GM18951 (cell line): ENCODE data around the gene WHAMM.

Experiments used
- POLR2A ChIP-seq: IDR thresholded peaks from 4 replicates; pipeline ENCODE4 v1.6.1; 2011; ENCODE audit warnings: mild to moderate bottlenecking; ENCODE audit not compliant: insufficient read length, insufficient read depth; ENCODE audit errors: extremely low read depth
- in situ Hi-C: fragments of 300-500 bp; cut with MboI; formaldehyde crosslinking; loops from one replicate; pipeline ENCODE4 v1.12.0; 2022; ENCODE audit warnings: low sequenced_read_pairs, mixed read lengths, inconsistent platforms; ENCODE audit not compliant: unreplicated experiment

The WHAMM gene

DNA sequence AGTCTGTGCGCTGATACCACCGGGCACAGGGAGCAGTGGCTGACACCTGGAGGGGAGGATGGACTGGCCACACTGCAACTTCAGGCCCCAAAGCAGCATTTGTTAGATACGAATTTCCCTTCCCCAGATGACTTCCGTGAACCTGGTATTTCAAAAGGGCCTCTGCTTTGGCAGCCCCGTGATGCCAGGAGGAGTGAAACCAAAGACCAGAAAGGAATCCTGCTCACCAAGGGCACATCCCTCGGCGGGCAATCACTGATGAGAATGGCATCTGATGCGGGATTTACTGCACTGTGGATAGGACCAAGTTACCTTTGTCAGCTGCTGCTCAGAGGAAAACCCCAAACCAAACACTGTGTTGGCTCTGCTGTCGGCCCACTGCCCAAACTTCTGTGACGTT is 65.5 kb downstream of the WHAMM start:
- no peak for TF ChIP-seq POLR2A
- in situ Hi-C loops, result no loop called here

DNA sequence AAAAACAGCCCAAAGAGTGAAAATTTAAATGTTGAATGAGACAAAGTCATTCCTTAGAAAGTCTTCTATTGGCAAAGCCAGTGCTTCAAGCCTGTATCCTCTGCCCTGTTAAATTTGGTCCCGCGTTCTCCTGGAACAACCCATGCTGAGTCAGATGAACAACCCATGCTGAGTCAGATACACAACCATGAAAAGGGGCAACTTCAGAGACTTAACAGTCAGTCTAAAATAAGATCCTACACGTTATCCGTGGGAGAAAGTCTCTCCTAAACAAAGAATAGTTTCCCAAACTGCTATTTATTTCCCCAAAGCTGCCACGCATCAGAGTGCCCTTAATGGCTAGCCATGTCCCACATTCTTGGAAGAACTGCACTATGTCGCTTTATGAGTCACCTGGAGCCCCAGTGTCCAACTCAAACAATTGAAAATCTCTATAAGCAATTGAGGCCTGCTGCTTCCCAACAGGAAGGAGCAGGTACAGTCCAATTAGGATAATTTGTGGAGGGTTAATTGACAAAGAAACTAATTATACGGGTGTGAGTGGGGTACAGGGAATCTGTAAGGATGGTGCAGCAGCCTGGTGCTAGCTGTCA is 66.1 kb downstream of the WHAMM start:
- no peak for TF ChIP-seq POLR2A
- in situ Hi-C loops, result no loop called here

DNA sequence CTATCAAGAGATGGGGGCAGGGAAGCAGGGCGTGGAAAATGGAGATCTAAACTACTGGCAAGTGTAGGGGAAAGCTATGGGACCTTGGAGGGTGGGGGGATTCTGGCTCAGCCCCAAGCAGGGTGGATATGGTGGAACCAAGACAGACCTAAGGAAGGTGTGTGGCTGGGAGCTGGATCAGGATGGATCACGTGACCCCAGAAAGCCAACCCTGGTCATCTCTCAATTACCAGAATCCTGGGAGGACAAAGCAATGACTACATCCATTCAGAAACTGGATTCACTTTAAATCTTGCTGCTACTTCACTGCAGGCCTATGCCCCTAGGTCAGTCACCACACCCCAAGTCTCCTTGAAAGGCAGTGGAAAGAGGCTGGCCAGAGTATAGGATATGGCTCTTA is 68.4 kb downstream of the WHAMM start:
- TF ChIP-seq POLR2A, result no peak
- in situ Hi-C loops, result no loop called here

DNA sequence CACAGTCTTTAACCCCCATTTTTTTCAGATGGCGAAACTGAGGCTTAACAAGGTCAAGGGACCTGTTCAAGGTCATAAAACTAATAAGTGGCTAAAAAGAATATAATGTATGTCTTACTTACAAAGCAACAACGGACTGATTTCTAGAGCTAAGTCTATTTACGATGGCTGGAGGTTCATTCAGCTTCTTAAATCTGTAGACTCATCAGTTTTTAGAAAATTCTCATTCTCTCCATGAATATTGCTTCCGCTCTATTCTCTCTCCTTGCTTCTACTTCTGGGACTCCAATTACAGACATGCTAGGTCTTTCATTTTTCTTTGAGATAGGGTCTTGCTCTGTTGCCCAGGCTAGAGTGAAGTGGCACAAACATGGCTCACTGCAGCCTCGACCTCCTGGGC is 68.9 kb downstream of the WHAMM start:
- no peak for TF ChIP-seq POLR2A
- in situ Hi-C loops, result no loop called here

DNA sequence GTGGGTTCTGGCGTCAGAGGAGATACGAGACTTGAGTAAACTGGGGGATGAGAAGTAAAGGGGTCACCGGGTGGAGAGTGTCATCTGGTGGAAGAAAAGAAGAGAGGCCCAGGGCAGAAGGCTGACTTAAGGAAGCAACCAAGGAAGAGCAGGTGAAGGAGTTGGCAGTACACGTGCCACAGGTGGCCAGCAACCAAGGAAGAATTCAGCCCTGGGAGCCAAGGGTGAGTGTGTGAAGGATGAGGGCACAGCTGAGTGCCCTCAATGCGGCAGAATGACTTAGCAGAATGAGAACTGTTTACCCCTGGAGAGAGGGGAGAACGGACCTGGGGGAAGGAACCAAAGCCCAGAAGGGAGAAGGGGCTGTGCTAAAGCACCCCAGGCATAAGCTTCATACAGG is 71.3 kb downstream of the WHAMM start:
- TF ChIP-seq POLR2A, result no peak
- in situ Hi-C loops, result no loop called here

DNA sequence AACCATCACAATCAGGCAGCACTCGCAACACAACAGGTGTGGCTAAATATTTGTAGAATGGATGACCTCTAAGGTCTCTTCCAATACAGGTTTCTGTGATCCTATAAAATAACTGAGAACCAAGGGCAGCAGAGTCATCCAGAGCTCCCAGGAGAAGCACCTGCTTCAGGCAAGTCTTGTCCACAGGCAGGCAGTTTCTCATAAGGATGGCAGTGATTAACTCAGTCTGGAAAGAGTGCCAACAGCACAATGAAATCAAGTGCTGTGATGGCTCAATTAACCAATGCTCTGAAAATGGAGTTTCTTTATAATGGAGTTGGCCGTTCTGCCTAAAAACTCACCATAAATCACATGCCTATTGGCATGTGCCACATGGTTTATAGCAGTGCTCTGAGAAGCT is 72.3 kb downstream of the WHAMM start:
- no peak for TF ChIP-seq POLR2A

DNA sequence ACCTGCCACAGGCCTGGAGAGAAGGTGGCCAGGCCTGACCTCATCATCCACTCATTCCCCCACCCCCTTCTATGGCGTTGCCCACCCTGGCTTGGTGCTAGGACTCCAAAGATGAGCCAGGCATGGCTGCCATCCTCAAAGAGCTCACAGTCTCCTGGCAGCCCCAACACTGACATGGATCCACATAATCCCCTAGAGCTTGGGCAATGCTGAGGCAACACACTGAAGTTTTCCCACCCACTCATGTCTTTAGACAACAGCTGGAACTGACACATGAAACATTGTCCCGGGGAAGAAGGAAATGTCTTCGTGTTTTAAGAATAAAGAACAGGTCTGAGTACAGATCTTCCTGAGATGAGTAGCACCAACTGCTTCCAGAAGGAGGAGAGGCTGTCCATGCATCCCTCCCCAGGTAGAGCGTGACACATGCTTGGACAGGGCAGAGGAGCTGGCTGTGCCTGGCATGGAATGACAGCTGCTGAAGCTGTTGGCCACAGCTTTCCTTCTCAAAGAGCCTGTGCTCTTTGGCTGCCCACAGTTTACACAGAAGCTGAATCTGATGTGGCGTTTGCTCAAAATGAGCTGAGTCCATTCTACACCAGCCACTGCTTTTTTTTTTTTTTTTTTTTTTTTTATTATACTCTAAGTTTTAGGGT is 73.0 kb downstream of the WHAMM start:
- in situ Hi-C loops, result no loop called here
- TF ChIP-seq POLR2A, result no peak

More for the DNA sequence above, 72.3 kb downstream of the WHAMM start:
- in situ Hi-C loops, result no loop called here
